ES-I3 (cell line): ENCODE measurements around the gene CDH4.

Experiments used
- H3K36me3 ChIP-seq: 2 replicates; pipeline ENCODE4 v1.6.1; 2013; ENCODE audit warnings: mild to moderate bottlenecking, low read length, control low read depth, moderate library complexity; ENCODE audit not compliant: insufficient read depth
- H3K4me1 ChIP-seq: 2 replicates; pipeline ENCODE4 v1.6.1; 2013; ENCODE audit warnings: mild to moderate bottlenecking, control low read depth, low read length; ENCODE audit not compliant: insufficient read depth
- H3K9ac ChIP-seq: 2 replicates; pipeline ENCODE4 v1.6.1; 2013; ENCODE audit warnings: low read depth, mild to moderate bottlenecking, low read length, moderate library complexity
- H3K9me3 ChIP-seq: 2 replicates; pipeline ENCODE4 v1.6.1; 2013; ENCODE audit warnings: mild to moderate bottlenecking, low read length, moderate library complexity; ENCODE audit not compliant: control insufficient read depth, insufficient read depth

The CDH4 gene

GRCh38 chr20:61385731-61386130, 133.7 kb downstream of the CDH4 start:
- peaks cover 7% of the 10 kb centered on the region; the same call in 1 of the 2 replicates for H3K4me1 ChIP-seq
- no peaks in the 10 kb centered on the region; the same call in 1 of the 2 replicates for H3K9me3 ChIP-seq
- H3K9ac ChIP-seq: no peak overlapping the region
- no peaks in the 10 kb centered on the region for H3K36me3 ChIP-seq

- H3K36me3 ChIP-seq: no peaks in the 10 kb centered on the region
- H3K9me3 ChIP-seq: no peaks in the 10 kb centered on the region; the same call in 1 of the 2 replicates
- 0 out of 2 replicates have a peak overlapping the region, but pooled peaks have one; percentile 14 for H3K9ac ChIP-seq
- H3K4me1 ChIP-seq: peaks cover 17% of the 10 kb centered on the region
Measured at GRCh38 chr20:61387204-61387953, 135.3 kb downstream of the CDH4 start.

- Histone ChIP-seq H3K4me1 (peaks cover 17% of the 10 kb centered on the region), H3K36me3 (no peaks in the 10 kb centered on the region), H3K9ac (no peak overlapping the region), H3K9me3 (no peaks in the 10 kb centered on the region)
Measured at GRCh38 chr20:61387954-61388348, 135.9 kb downstream of the CDH4 start.

- Histone ChIP-seq H3K36me3 (no peaks in the 10 kb centered on the region), H3K9ac (no peak overlapping the region), H3K9me3 (no peaks in the 10 kb centered on the region), H3K4me1 (peaks cover 17% of the 10 kb centered on the region)
Measured at GRCh38 chr20:61389077-61389476, 137.0 kb downstream of the CDH4 start.

- Histone ChIP-seq H3K36me3 (no peaks in the 10 kb centered on the region), H3K4me1 (peaks cover 17% of the 10 kb centered on the region), H3K9me3 (no peaks in the 10 kb centered on the region), H3K9ac (no peak overlapping the region)
Measured at GRCh38 chr20:61391185-61391584, 139.1 kb downstream of the CDH4 start.

- H3K9ac ChIP-seq: no peak overlapping the region
Measured at GRCh38 chr20:61391812-61392520, 139.9 kb downstream of the CDH4 start.

GRCh38 chr20:61394088-61394799, 142.2 kb downstream of the CDH4 start:
- Histone ChIP-seq H3K4me1 (peaks cover 10% of the 10 kb centered on the region), H3K9me3 (no peaks in the 10 kb centered on the region), H3K9ac (no peak overlapping the region), H3K36me3 (no peaks in the 10 kb centered on the region)

More at GRCh38 chr20:61391812-61392520, 139.9 kb downstream of the CDH4 start:
- H3K9me3 ChIP-seq: no peaks in the 10 kb centered on the region
- no peaks in the 10 kb centered on the region for H3K36me3 ChIP-seq
- H3K4me1 ChIP-seq: peaks cover 17% of the 10 kb centered on the region

- H3K4me1 ChIP-seq: peaks cover 8% of the 10 kb centered on the region
- H3K9ac ChIP-seq: no peak overlapping the region
- no peaks in the 10 kb centered on the region for H3K9me3 ChIP-seq
- no peaks in the 10 kb centered on the region for H3K36me3 ChIP-seq
Measured at GRCh38 chr20:61396262-61396848, 144.3 kb downstream of the CDH4 start.

- H3K9me3 ChIP-seq: no peaks in the 10 kb centered on the region
- no peak overlapping the region for H3K9ac ChIP-seq
- H3K36me3 ChIP-seq: no peaks in the 10 kb centered on the region
- peaks cover under 1% of the 10 kb centered on the region; the same call in 1 of the 2 replicates for H3K4me1 ChIP-seq
Measured at GRCh38 chr20:61397146-61397545, 145.1 kb downstream of the CDH4 start.

- Histone ChIP-seq H3K4me1 (no peaks in the 10 kb centered on the region), H3K9ac (no peak overlapping the region), H3K9me3 (no peaks in the 10 kb centered on the region), H3K36me3 (no peaks in the 10 kb centered on the region)
Measured at GRCh38 chr20:61397790-61398189, 145.7 kb downstream of the CDH4 start.

GRCh38 chr20:61399433-61399832, 147.4 kb downstream of the CDH4 start:
- Histone ChIP-seq H3K4me1 (no peaks in the 10 kb centered on the region), H3K9me3 (no peaks in the 10 kb centered on the region), H3K9ac (no peak overlapping the region), H3K36me3 (no peaks in the 10 kb centered on the region)

GRCh38 chr20:61400499-61400898, 148.4 kb downstream of the CDH4 start:
- no peaks in the 10 kb centered on the region for H3K4me1 ChIP-seq
- no peak overlapping the region for H3K9ac ChIP-seq
- H3K36me3 ChIP-seq: no peaks in the 10 kb centered on the region
- no peaks in the 10 kb centered on the region for H3K9me3 ChIP-seq

GRCh38 chr20:61404303-61404702, 152.2 kb downstream of the CDH4 start:
- no peak overlapping the region for H3K9ac ChIP-seq
- no peaks in the 10 kb centered on the region for H3K4me1 ChIP-seq
- no peaks in the 10 kb centered on the region for H3K36me3 ChIP-seq
- H3K9me3 ChIP-seq: no peaks in the 10 kb centered on the region

GRCh38 chr20:61405007-61405406, 152.9 kb downstream of the CDH4 start:
- H3K9ac ChIP-seq: no peak overlapping the region
- no peaks in the 10 kb centered on the region for H3K4me1 ChIP-seq
- H3K9me3 ChIP-seq: no peaks in the 10 kb centered on the region
- no peaks in the 10 kb centered on the region for H3K36me3 ChIP-seq
